Stimulated activated CD4-positive, alpha-beta T cell treated with anti-CD3 and anti-CD28 coated beads, Interleukin-1b, Interleukin-23, amount 100 ng/mL, for 4 hours (primary cell): ENCODE measurements around the gene HOXA6.

Experiments
- DNase-seq, 2 donors: peaks; one replicate each; pipeline ENCODE4 v3.0.0-alpha.2; 2020; ENCODE audit warnings: low read depth in 2 of 2

The HOXA6 gene

GRCh38 chr7:27172823-27173510 lies 25.4 kb upstream of the HOXA6 start:
- DNase-seq, result no peak

GRCh38 chr7:27172315-27172774 lies 24.8 kb upstream of the HOXA6 start:
- no peak for DNase-seq

- no peak for DNase-seq
Observed at GRCh38 chr7:27171637-27172314, 24.2 kb upstream of the HOXA6 start.

GRCh38 chr7:27171325-27171636 lies 23.7 kb upstream of the HOXA6 start:
- no peak for DNase-seq

- no peak for DNase-seq
Observed at GRCh38 chr7:27170426-27171324, 23.1 kb upstream of the HOXA6 start.

GRCh38 chr7:27169658-27170425 lies 22.3 kb upstream of the HOXA6 start:
- DNase-seq, result no peak

GRCh38 chr7:27168265-27168947 lies 20.8 kb upstream of the HOXA6 start:
- no peak for DNase-seq

DNA sequence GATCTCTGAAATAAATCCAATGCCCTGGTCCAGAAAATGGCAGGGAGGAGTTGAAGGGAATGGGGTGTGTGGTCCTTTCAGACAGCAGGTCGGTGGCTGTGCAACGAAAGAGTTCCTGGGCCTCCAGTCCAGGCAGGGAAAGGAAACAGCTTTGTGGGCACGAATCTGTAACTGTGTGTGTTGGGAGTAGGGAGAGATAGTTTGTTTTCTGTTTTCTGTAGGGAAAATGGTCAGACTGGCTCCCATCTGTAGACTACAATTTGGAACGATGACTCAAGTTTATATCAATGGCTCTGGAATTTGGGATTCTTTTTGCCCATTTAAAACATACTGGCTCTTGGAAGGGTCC lies 20.3 kb upstream of the HOXA6 start:
- DNase-seq, result no peak

DNA sequence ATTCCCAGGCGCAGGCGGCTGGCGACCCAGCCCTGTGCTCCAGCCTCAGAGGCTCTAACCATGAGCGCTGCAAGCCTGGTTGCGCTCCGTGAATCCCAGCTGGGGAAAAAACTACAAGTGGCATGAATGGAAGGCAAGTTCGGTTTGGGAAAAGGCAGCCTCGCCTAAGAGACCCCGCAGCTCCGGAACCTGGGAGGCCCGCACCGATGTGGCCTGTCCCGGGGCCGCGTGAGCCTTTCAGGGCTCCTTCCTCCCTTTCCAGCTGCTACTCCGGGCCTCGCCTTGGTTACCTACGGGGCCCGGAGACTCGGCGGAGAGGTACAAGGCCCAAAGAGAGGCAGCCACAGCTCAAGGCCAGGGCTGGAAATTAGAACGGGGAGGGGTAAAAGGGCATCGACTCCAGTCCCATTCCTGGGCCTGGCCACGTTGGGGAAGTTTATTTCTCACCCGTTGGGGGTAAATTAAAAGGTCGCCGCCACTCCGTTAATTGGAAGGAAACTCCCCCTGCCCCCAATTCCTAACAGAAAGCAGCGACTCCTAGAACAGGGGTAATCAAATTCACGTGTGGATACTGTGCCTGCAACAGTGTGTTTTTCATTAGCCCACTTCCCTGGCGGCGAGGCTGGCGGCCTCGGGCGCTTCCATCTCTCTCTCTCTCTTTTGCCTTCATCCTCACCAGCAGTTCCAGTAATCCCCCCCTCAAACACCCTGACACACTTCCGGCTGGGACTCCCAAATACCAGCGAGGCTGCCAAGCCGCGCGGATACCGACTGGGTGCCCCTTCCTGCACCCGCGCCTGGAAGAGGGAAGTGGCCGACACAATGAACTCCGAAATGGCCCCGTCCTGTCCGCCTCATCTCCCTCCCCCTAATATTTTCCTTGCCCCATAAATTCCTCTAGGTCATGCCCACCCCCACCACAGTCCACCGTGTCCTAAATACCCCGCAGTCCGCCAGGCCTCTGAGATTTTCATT lies 19.2 kb upstream of the HOXA6 start:
- no peak for DNase-seq

DNA sequence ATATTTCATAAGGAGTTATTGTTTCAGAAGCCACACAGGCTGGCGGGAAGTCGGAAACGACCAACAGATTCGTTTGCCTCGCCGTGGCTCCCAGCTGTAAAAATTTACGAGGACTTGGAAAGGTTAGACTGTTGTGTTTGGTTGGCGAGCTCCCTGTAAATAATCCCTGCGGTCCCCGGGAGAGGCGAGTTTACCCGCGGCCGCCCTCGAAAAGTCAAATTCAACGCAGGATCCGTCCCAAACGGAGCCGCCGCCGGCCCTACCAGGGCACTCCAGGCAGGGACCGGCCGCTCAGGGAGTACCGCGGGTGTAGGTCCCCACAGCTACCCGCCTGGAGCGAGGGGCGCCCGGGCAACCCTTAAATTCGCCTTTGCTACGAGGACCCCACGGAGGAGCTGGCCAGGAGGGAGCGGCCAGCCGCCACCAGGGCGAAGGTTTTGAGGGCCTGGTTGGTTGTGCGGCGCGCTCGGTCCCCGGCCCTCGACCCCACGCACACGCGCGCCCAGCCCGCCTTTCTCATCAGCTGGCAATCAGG lies 18.5 kb upstream of the HOXA6 start:
- no peak for DNase-seq

GRCh38 chr7:27165089-27165995 lies 17.8 kb upstream of the HOXA6 start, which contains the start of gene HOXA9:
TSS of gene HOXA9 (minus strand) at chr7:27165537. CDS start at chr7:27165457, 80 bp downstream.
- DNase-seq, result no peak

- DNase-seq, result no peak
Observed at GRCh38 chr7:27164367-27165088, 17.0 kb upstream of the HOXA6 start.

DNA sequence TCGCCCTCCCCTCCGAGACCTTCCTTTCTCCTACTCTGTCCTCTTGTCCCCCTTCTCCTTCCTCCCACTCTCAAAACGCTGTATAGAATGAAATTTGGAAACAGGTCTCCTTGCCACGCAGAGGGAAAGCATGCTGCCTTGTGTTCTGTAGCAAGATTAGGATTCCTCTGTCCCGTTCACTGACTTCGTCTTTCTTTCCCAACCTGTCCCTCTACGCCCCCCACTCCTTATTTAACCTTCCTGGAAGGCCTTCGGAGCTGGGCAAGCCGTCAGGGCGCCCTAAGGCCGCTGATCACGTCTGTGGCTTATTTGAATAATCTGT lies 16.4 kb upstream of the HOXA6 start:
- no peak for DNase-seq

- DNase-seq, result no peak
Observed at GRCh38 chr7:27163288-27164044, 15.9 kb upstream of the HOXA6 start.

DNA sequence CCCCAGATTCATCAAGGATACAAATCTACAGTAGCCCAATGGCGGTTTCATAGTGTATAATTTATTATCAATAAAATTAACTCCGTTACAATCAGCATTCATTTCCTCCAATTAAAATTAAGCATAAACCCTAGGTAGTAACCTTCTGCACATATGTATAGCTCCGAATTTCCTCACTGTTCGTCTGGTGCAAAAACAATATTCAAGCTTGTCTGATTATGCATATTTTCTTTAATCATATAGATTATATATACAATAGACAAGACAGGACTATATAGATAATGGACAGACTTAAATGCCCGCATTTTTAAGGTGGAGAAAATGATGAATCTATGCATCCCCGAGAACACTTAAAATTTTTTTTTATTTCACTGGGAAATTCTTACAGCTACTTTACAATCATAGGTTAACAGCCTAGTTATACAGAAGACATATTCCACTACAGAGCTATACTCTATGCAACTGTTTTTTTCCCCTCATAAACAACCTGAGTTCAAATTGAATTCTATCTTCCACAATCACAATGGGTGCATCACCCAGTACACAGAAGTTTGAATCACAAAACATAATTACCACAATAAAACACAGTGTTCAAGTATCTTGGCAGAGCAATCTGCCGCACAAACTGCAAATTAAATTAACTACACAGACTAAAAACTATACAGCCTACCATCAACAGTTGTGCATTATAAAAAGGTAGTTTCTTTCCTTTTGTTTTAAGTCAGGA lies 15.2 kb upstream of the HOXA6 start:
- no peak for DNase-seq

DNA sequence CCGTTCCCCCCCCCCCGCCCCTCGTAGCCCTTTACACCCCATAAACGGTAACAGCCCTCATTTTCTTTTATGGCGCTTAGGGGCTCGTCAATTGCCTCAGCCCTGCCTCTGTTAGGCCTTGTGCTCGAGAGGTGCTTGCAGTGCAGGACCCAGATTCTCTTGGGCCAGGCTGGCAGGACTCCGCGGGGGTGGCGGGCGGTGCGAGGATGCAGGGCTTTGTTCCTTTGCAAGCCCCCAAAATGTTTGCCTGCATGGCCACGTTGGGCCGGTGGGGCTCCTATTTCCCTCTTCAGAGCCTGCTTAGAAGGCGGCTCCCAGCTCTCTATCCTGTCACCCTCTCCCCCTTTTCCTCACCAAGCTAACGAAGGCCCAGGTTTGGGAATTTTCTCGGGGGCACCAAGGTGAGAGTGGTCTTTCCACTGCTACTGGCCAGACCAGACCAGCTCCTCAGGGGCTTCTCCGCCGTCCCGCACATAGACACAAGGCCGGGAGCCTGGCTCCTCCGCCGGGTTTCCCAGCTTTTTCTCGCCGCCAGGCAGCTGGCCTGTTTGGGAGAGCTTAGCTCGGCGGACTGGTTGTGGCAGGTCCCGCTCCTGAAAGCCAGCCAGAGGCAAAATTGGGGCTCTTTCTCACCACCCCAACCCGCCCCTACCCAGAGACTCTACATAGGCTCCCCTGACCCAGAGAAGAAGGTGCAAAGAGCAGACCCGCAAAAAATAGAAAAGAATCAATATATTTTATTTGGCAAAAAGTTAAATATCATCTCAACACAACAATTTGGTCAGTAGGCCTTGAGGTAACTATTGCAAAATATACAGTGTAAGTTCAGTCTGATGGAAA lies 14.4 kb upstream of the HOXA6 start:
- DNase-seq, result no peak
